ENCODE data around the gene PRR14. TPM values are rescaled to one million over a fixed set of nuclear protein-coding genes. Genes with fewer than 3 reads are reported as not detected.

Gene PRR14
- total RNA-seq, 1 donor from 2014 or later: 43.7 TPM

- no peak overlapping the region for H3K27ac Mint-ChIP-seq
- no peak for TF ChIP-seq CTCF (IDR thresholded peaks at IDR 0.05; ENCODE audit: unreplicated experiment)
- H3K4me3 Mint-ChIP-seq: no peak overlapping the region
- DNase-seq (ENCODE audit: low spot score in 2 of 2, unreplicated experiment in 2 of 2): no peak
- H3K9me3 Mint-ChIP-seq: no peaks in the 10 kb centered on the region
- peaks cover 38% of the 10 kb centered on the region for H3K36me3 Mint-ChIP-seq
- H3K27me3 Mint-ChIP-seq (ENCODE audit: low read depth): no peaks in the 10 kb centered on the region
- H3K4me1 Mint-ChIP-seq: peaks cover 5% of the 10 kb centered on the region
Measured at GRCh38 chr16:30668393-30668792, 17.6 kb downstream of the PRR14 start.

GRCh38 chr16:30669026-30669902 lies 18.5 kb downstream of the PRR14 start:
- no peak for TF ChIP-seq CTCF (IDR thresholded peaks at IDR 0.05; ENCODE audit: unreplicated experiment)
- Mint-ChIP-seq H3K27me3 (ENCODE audit: low read depth) (peaks cover 1% of the 10 kb centered on the region), H3K4me3 (no peak overlapping the region), H3K27ac (no peak overlapping the region), H3K36me3 (peaks cover 33% of the 10 kb centered on the region), H3K9me3 (no peaks in the 10 kb centered on the region), H3K4me1 (no peaks in the 10 kb centered on the region)
- no peak for DNase-seq (ENCODE audit: low spot score in 2 of 2, unreplicated experiment in 2 of 2)

- Mint-ChIP-seq H3K9me3 (no peaks in the 10 kb centered on the region), H3K4me1 (no peaks in the 10 kb centered on the region), H3K4me3 (no peak overlapping the region), H3K27me3 (ENCODE audit: low read depth) (peaks cover 1% of the 10 kb centered on the region), H3K27ac (no peak overlapping the region), H3K36me3 (peaks cover 33% of the 10 kb centered on the region)
- no peak for TF ChIP-seq CTCF (IDR thresholded peaks at IDR 0.05; ENCODE audit: unreplicated experiment)
- DNase-seq (ENCODE audit: low spot score in 2 of 2, unreplicated experiment in 2 of 2): no peak
Measured at GRCh38 chr16:30669903-30670824, 19.4 kb downstream of the PRR14 start.

- Mint-ChIP-seq H3K36me3 (peaks cover 9% of the 10 kb centered on the region), H3K4me3 (no peak overlapping the region), H3K9me3 (no peaks in the 10 kb centered on the region), H3K27ac (no peak overlapping the region), H3K27me3 (ENCODE audit: low read depth) (peaks cover 4% of the 10 kb centered on the region), H3K4me1 (no peaks in the 10 kb centered on the region)
- no peak for TF ChIP-seq CTCF (IDR thresholded peaks at IDR 0.05; ENCODE audit: unreplicated experiment)
- DNase-seq (ENCODE audit: low spot score in 2 of 2, unreplicated experiment in 2 of 2): no peak
Measured at GRCh38 chr16:30675143-30675542, 24.4 kb downstream of the PRR14 start.

GRCh38 chr16:30677931-30678585 lies 27.3 kb downstream of the PRR14 start:
- H3K27me3 Mint-ChIP-seq (ENCODE audit: low read depth): peaks cover 8% of the 10 kb centered on the region
- H3K27ac Mint-ChIP-seq: no peak overlapping the region
- H3K4me3 Mint-ChIP-seq: no peak overlapping the region
- H3K36me3 Mint-ChIP-seq: no peaks in the 10 kb centered on the region
- no peak for DNase-seq (ENCODE audit: low spot score in 2 of 2, unreplicated experiment in 2 of 2)
- H3K4me1 Mint-ChIP-seq: no peaks in the 10 kb centered on the region
- no peak for TF ChIP-seq CTCF (IDR thresholded peaks at IDR 0.05; ENCODE audit: unreplicated experiment)
- no peaks in the 10 kb centered on the region for H3K9me3 Mint-ChIP-seq

All from mesothelial cell of epicardium (in vitro differentiated cells).